IMR-90 (cell line): ENCODE results near the gene GM2A. TPM values are rescaled to one million over a fixed set of nuclear protein-coding genes. Genes with fewer than 3 reads are reported as not detected.

Experiments
- ATAC-seq: fragments of 200-7000 bp; cut with Tn5 transposase; 2 replicates; pipeline ENCODE4 v1.9.1; 2020; ENCODE audit warnings: low read depth, mild to moderate bottlenecking, moderate library complexity
- BruUV-seq: library from RNA; stranded (reverse); fragments of 400-500 nt; replicated peaks from 2 replicates; lab custom pipeline; 2021; lab: Mats Ljungman, UMichigan
- CTCF ChIA-PET: fragments of 300-600 bp; formaldehyde crosslinking; extraction: SDS; loops from one replicate; lab custom pipeline; 2021; ENCODE audit warnings: antibody characterized with exemption; lab: Yijun Ruan, JAX
- POLR2A ChIA-PET: fragments of 300-600 bp; sonication (Branson Sonifier 250); formaldehyde crosslinking; loops from one replicate; lab custom pipeline; 2022; ENCODE audit warnings: antibody characterized with exemption; ENCODE audit not compliant: unreplicated experiment; lab: Charles Lee
- DNase-seq: peaks from one replicate; pipeline ENCODE4 v3.0.0; 2013
- H2AFZ ChIP-seq: replicated peaks from 2 replicates; pipeline ENCODE3; 2013; ENCODE audit warnings: low read length, mild to moderate bottlenecking; ENCODE audit not compliant: poor library complexity
- H2AK5ac ChIP-seq: 2 replicates; pipeline ENCODE4 v1.6.1; 2013; ENCODE audit warnings: low read depth, low read length, inconsistent platforms
- H2AK9ac ChIP-seq: replicated peaks from 2 replicates; pipeline ENCODE3; 2013; ENCODE audit warnings: mild to moderate bottlenecking, low read depth, low read length, moderate library complexity; ENCODE audit not compliant: poor library complexity
- H2BK120ac ChIP-seq: 2 replicates; pipeline ENCODE4 v1.6.1; 2013; ENCODE audit warnings: low read depth, low read length, inconsistent platforms
- H2BK15ac ChIP-seq: 3 replicates; pipeline ENCODE4 v1.6.1; 2013; ENCODE audit warnings: low read depth, low read length, inconsistent platforms
- H2BK20ac ChIP-seq: 2 replicates; pipeline ENCODE4 v1.6.1; 2013; ENCODE audit warnings: low read depth, mild to moderate bottlenecking, inconsistent platforms, low read length, moderate library complexity
- H2BK5ac ChIP-seq: 2 replicates; pipeline ENCODE4 v1.6.1; 2013; ENCODE audit warnings: mild to moderate bottlenecking, low read depth, low read length, inconsistent platforms; ENCODE audit not compliant: poor library complexity, severe bottlenecking
- H3K14ac ChIP-seq: replicated peaks from 2 replicates; pipeline ENCODE4 v1.6.1; 2013; ENCODE audit warnings: low read depth, low read length, inconsistent platforms
- H3K18ac ChIP-seq: 2 replicates; pipeline ENCODE4 v1.6.1; 2013; ENCODE audit warnings: low read depth, low read length, control low read depth
- H3K23ac ChIP-seq: 2 replicates; pipeline ENCODE4 v1.6.1; 2013; ENCODE audit warnings: low read depth, low read length, inconsistent platforms
- H3K27ac ChIP-seq: 2 replicates; pipeline ENCODE4 v1.5.1; 2013; ENCODE audit warnings: mild to moderate bottlenecking, control low read depth, low read length; ENCODE audit not compliant: insufficient read depth
- H3K27me3 ChIP-seq: 2 replicates; pipeline ENCODE4 v1.6.1; 2013; ENCODE audit warnings: low read length; ENCODE audit not compliant: control insufficient read depth, insufficient read depth
- H3K36me3 ChIP-seq: 2 replicates; pipeline ENCODE4 v1.6.1; 2013; ENCODE audit warnings: low read length, mixed read lengths; ENCODE audit not compliant: control insufficient read depth, insufficient read depth
- H3K4ac ChIP-seq: 2 replicates; pipeline ENCODE4 v1.6.1; 2013; ENCODE audit warnings: low read depth, low read length, inconsistent platforms
- H3K4me1 ChIP-seq: 2 replicates; pipeline ENCODE4 v1.6.1; 2013; ENCODE audit warnings: low read length, mixed read lengths; ENCODE audit not compliant: control insufficient read depth, insufficient read depth
- H3K4me2 ChIP-seq: 2 replicates; pipeline ENCODE4 v1.6.1; 2013; ENCODE audit warnings: low read depth, mild to moderate bottlenecking, control low read depth, low read length, moderate library complexity
- H3K4me3 ChIP-seq: 2 replicates; pipeline ENCODE4 v1.5.1; 2013; ENCODE audit warnings: low read depth, mild to moderate bottlenecking, control low read depth, low read length, moderate library complexity; ENCODE audit not compliant: insufficient read depth
- H3K56ac ChIP-seq: 2 replicates; pipeline ENCODE4 v1.6.1; 2013; ENCODE audit warnings: low read length, inconsistent platforms; ENCODE audit not compliant: insufficient read depth; ENCODE audit errors: extremely low read depth
- H3K79me1 ChIP-seq, 2 experiments: 2 replicates each; pipeline ENCODE4 v1.6.1; 2013; ENCODE audit warnings: low read length in 2 of 2, inconsistent platforms in 1 of 2, low read depth in 1 of 2
- H3K9ac ChIP-seq: 2 replicates; pipeline ENCODE4 v1.6.1; 2013; ENCODE audit warnings: low read depth, low read length, control low read depth
- H3K9me1 ChIP-seq: 2 replicates; pipeline ENCODE4 v1.6.1; 2013; ENCODE audit warnings: low read length, inconsistent platforms; ENCODE audit not compliant: insufficient read depth
- H3K9me3 ChIP-seq: 2 replicates; pipeline ENCODE4 v1.6.1; 2013; ENCODE audit warnings: low read length; ENCODE audit not compliant: control insufficient read depth, insufficient read depth
- H4K20me1 ChIP-seq: 2 replicates; pipeline ENCODE4 v1.6.1; 2013; ENCODE audit warnings: low read length, inconsistent platforms; ENCODE audit not compliant: insufficient read depth
- H4K5ac ChIP-seq: 2 replicates; pipeline ENCODE4 v1.6.1; 2013; ENCODE audit warnings: mild to moderate bottlenecking, low read depth, low read length, control low read depth
- H4K8ac ChIP-seq, 2 experiments: 2 replicates each; pipeline ENCODE4 v1.6.1; 2013; ENCODE audit warnings: low read depth in 2 of 2, low read length in 2 of 2, control low read depth in 1 of 2, inconsistent platforms in 1 of 2
- H4K91ac ChIP-seq: 2 replicates; pipeline ENCODE4 v1.6.1; 2013; ENCODE audit warnings: low read depth, low read length, inconsistent platforms; ENCODE audit not compliant: insufficient read depth
- BHLHE40 ChIP-seq: fragments of 150-350 bp; IDR thresholded peaks from 2 replicates; pipeline ENCODE4 v1.6.1; 2016; ENCODE audit warnings: mild to moderate bottlenecking, low read depth, low read length
- CTCF ChIP-seq: conservative IDR thresholded peaks from 2 replicates; pipeline ENCODE4 v1.5.1; 2012; ENCODE audit warnings: mild to moderate bottlenecking, low read depth, low read length, improper control_type of control experiment
- ELK1 ChIP-seq: fragments of 150-350 bp; IDR thresholded peaks from 2 replicates; pipeline ENCODE4 v1.6.1; 2016; ENCODE audit warnings: low read depth, mild to moderate bottlenecking, low read length, moderate library complexity, borderline replicate concordance
- FOS ChIP-seq: fragments of 150-350 bp; IDR thresholded peaks from 2 replicates; pipeline ENCODE4 v1.6.1; 2016; ENCODE audit warnings: low read depth, low read length
- NFE2L2 ChIP-seq: fragments of 150-350 bp; IDR thresholded peaks from 2 replicates; pipeline ENCODE4 v1.6.1; 2016; ENCODE audit warnings: low read depth, mild to moderate bottlenecking, low read length
- POLR2A ChIP-seq: IDR thresholded peaks from 2 replicates; pipeline ENCODE4 v1.6.1; 2012; ENCODE audit warnings: mild to moderate bottlenecking, low read depth, low read length
- WGBS, 2 experiments: methylation state at CpG; one replicate each; pipeline versions ENCODE4 v1.1.5 to v1.1.7; 2013; ENCODE audit warnings: missing lambda C conversion rate in 2 of 2; ENCODE audit not compliant: insufficient read length in 1 of 2; ENCODE audit errors: extremely low coverage in 2 of 2; 5-methylcytosine and 5-hydroxymethylcytosine counted together
- dilution Hi-C: fragments of 300-500 bp; cut with HindIII; formaldehyde crosslinking; loops from one replicate; pipeline ENCODE4 v1.14.3; 2018; ENCODE audit warnings: low sequenced_read_pairs; ENCODE audit not compliant: unreplicated experiment
- in situ Hi-C: fragments of 300-500 bp; cut with MboI; formaldehyde crosslinking; loops from 3 replicates; pipeline ENCODE4 v1.14.3; 2019; ENCODE audit warnings: low sequenced_read_pairs, inconsistent platforms, mixed read lengths
- intact Hi-C: fragments of 100-400 bp; cut with micrococcal nuclease; formaldehyde crosslinking; loops from 2 replicates; pipeline ENCODE4 v1.10.0; 2022
- polyA plus RNA-seq, 3 experiments: library from polyadenylated mRNA; depleted of rRNA; stranded (reverse); fragments of >200 nt; gene quantifications; 2 replicates each; pipeline ENCODE4 v1.2.3, GENCODE V29; 2012; ENCODE audit warnings: low replicate concordance in 1 of 3
- total RNA-seq: library from RNA; depleted of rRNA; stranded (reverse); fragments of >200 nt; gene quantifications from 2 replicates; pipeline ENCODE4 v1.2.3, GENCODE V29; 2012

Gene GM2A
- total and polyA plus RNA-seq, 2 of the 4 experiments (the other 2 are of a cell fraction) = 13.8 to 18.5 TPM

GRCh38 chr5:151221574-151221973 is 31.4 kb upstream of the GM2A start:
- no peak overlapping the region for H4K91ac ChIP-seq
- H4K8ac ChIP-seq = no peak overlapping the region
- no peak overlapping the region for H2BK20ac ChIP-seq
- H3K14ac ChIP-seq = no peak overlapping the region
- H3K9me1 ChIP-seq = peaks cover 4% of the 10 kb centered on the region; the same call in 1 of the 2 replicates
- H3K27ac ChIP-seq = no peak overlapping the region
- intact Hi-C loops (loop anchor here (5.0 kb wide), 1 partner anchor 39 kb away; no protein-coding TSS in a partner anchor), dilution Hi-C loops (no loop called here), in situ Hi-C loops (no loop called here)
- H3K18ac ChIP-seq = no peak overlapping the region
- H3K4ac ChIP-seq = no peak overlapping the region
- no peaks in the 10 kb centered on the region; the same call in 1 of the 2 replicates for H4K20me1 ChIP-seq
- TF ChIP-seq BHLHE40 (0 out of 2 replicates have a peak, but pooled peaks have one; percentile 8), ELK1 (no peak), POLR2A (no peak), NFE2L2 (no peak), CTCF (no peak), FOS (peak; percentile 40; the same call in 1 of the 2 replicates)
- peaks cover 2% of the 10 kb centered on the region; the same call in 1 of the 2 replicates for H3K27me3 ChIP-seq
- no peak overlapping the region for H3K9ac ChIP-seq
- H3K4me2 ChIP-seq = no peak overlapping the region
- no peak overlapping the region for H3K56ac ChIP-seq
- peak overlapping the region; percentile 37 for H2AFZ ChIP-seq
- no peak overlapping the region for H2AK9ac ChIP-seq
- BruUV-seq = no TSS peak
- no peak overlapping the region for H2AK5ac ChIP-seq
- CTCF ChIA-PET = interaction anchor here (0.6 kb wide), 1 partner anchor 568 kb away, joined by 4 read pairs; no protein-coding TSS in a partner anchor
- no peak overlapping the region for H2BK15ac ChIP-seq
- H3K79me1 ChIP-seq = no peaks in the 10 kb centered on the region
- no peak overlapping the region for H3K23ac ChIP-seq
- no peak overlapping the region for H4K5ac ChIP-seq
- POLR2A ChIA-PET = interaction anchor here (0.5 kb wide), 1 partner anchor 64 kb away, joined by 4 read pairs; no protein-coding TSS in a partner anchor
- peaks cover 5% of the 10 kb centered on the region for H3K4me1 ChIP-seq
- DNase-seq (peak; percentile 55), ATAC-seq (peak; percentile 69)
- H2BK120ac ChIP-seq = no peak overlapping the region
- no peaks in the 10 kb centered on the region for H3K36me3 ChIP-seq
- H3K9me3 ChIP-seq = no peaks in the 10 kb centered on the region
- no CpG with 5 or more reads among the region's 3 CpGs for WGBS, 2 experiments
- H3K4me3 ChIP-seq = no peak overlapping the region
- H2BK5ac ChIP-seq = no peak overlapping the region
